HEK293 (cell line): ENCODE data around the gene TTC32.

Source experiments
- ELK4 ChIP-seq: IDR thresholded peaks from 2 replicates; pipeline ENCODE4 v1.6.1; 2011; ENCODE audit warnings: mild to moderate bottlenecking, low read depth, low read length, borderline replicate concordance
- GLI4 ChIP-seq: fragments of 450-650 bp; formaldehyde crosslinking; IDR thresholded peaks from 2 replicates; pipeline ENCODE4 v1.5.1; 2016; ENCODE audit warnings: missing biosample characterization, missing genetic modification characterization
- MZF1 ChIP-seq: fragments of 450-650 bp; formaldehyde crosslinking; IDR thresholded peaks from 2 replicates; pipeline ENCODE4 v1.5.1; 2017; ENCODE audit warnings: missing biosample characterization, missing genetic modification characterization, borderline replicate concordance
- RBAK ChIP-seq: fragments of 450-650 bp; formaldehyde crosslinking; IDR thresholded peaks from 2 replicates; pipeline ENCODE4 v1.5.1; 2016; ENCODE audit warnings: missing biosample characterization, missing genetic modification characterization
- SALL2 ChIP-seq: fragments of 450-650 bp; formaldehyde crosslinking; IDR thresholded peaks from 2 replicates; pipeline ENCODE4 v1.5.0; 2017; ENCODE audit warnings: missing biosample characterization, mild to moderate bottlenecking, missing genetic modification characterization, borderline replicate concordance
- SCRT1 ChIP-seq: fragments of 450-650 bp; formaldehyde crosslinking; IDR thresholded peaks from 2 replicates; pipeline ENCODE4 v1.5.1; 2016; ENCODE audit warnings: missing biosample characterization, missing genetic modification characterization, borderline replicate concordance
- ZBTB1 ChIP-seq: fragments of 450-650 bp; formaldehyde crosslinking; IDR thresholded peaks from 2 replicates; pipeline ENCODE4 v1.5.1; 2016; ENCODE audit warnings: missing biosample characterization, missing genetic modification characterization
- ZBTB10 ChIP-seq: fragments of 450-650 bp; formaldehyde crosslinking; IDR thresholded peaks from 2 replicates; pipeline ENCODE4 v1.5.1; 2016; ENCODE audit warnings: missing biosample characterization, missing genetic modification characterization
- ZBTB26 ChIP-seq: fragments of 450-650 bp; formaldehyde crosslinking; optimal IDR thresholded peaks from 2 replicates; pipeline ENCODE3; 2016; ENCODE audit warnings: missing biosample characterization, mild to moderate bottlenecking, missing genetic modification characterization
- ZBTB49 ChIP-seq: fragments of 450-650 bp; formaldehyde crosslinking; IDR thresholded peaks from 2 replicates; pipeline ENCODE4 v1.5.1; 2016; ENCODE audit warnings: missing biosample characterization, missing genetic modification characterization, low read depth
- ZNF19 ChIP-seq: fragments of 450-650 bp; formaldehyde crosslinking; IDR thresholded peaks from 2 replicates; pipeline ENCODE4; 2016; ENCODE audit warnings: missing biosample characterization, missing genetic modification characterization, low read depth
- ZNF280D ChIP-seq: fragments of 450-650 bp; formaldehyde crosslinking; IDR thresholded peaks from 2 replicates; pipeline ENCODE4 v1.5.1; 2016; ENCODE audit warnings: missing biosample characterization, missing genetic modification characterization
- ZNF324 ChIP-seq: fragments of 450-650 bp; formaldehyde crosslinking; IDR thresholded peaks from 2 replicates; pipeline ENCODE4 v1.5.1; 2016; ENCODE audit warnings: missing biosample characterization, missing genetic modification characterization
- ZNF335 ChIP-seq: fragments of 450-650 bp; formaldehyde crosslinking; conservative IDR thresholded peaks from 2 replicates; pipeline ENCODE4 v1.5.1; 2016; ENCODE audit warnings: missing biosample characterization, missing genetic modification characterization
- ZNF518A ChIP-seq: fragments of 450-650 bp; formaldehyde crosslinking; conservative IDR thresholded peaks from 2 replicates; pipeline ENCODE4 v1.5.1; 2016; ENCODE audit warnings: low read depth, missing biosample characterization, missing genetic modification characterization
- ZNF544 ChIP-seq: fragments of 450-650 bp; formaldehyde crosslinking; IDR thresholded peaks from 2 replicates; pipeline ENCODE4 v1.5.0; 2017; ENCODE audit warnings: missing biosample characterization, missing genetic modification characterization
- ZNF785 ChIP-seq: fragments of 450-650 bp; formaldehyde crosslinking; IDR thresholded peaks from 2 replicates; pipeline ENCODE4 v1.5.1; 2016; ENCODE audit warnings: missing biosample characterization, missing genetic modification characterization
- ZNF791 ChIP-seq: fragments of 450-650 bp; formaldehyde crosslinking; IDR thresholded peaks from 2 replicates; pipeline ENCODE4 v1.5.1; 2016; ENCODE audit warnings: missing biosample characterization, missing genetic modification characterization
- ZNF830 ChIP-seq: fragments of 450-650 bp; IDR thresholded peaks from 2 replicates; pipeline ENCODE4 v1.5.0; 2018; ENCODE audit warnings: missing biosample characterization, missing genetic modification characterization, low read depth, mild to moderate bottlenecking, moderate library complexity
- ZNF837 ChIP-seq: fragments of 450-650 bp; formaldehyde crosslinking; IDR thresholded peaks from 2 replicates; pipeline ENCODE4 v1.5.1; 2016; ENCODE audit warnings: missing biosample characterization, missing genetic modification characterization
- ZSCAN4 ChIP-seq: fragments of 450-650 bp; formaldehyde crosslinking; IDR thresholded peaks from 2 replicates; pipeline ENCODE4 v1.5.1; 2017; ENCODE audit warnings: missing biosample characterization, missing genetic modification characterization

Gene TTC32

GRCh38 chr2:19901442-19902215 lies at the start of gene TTC32 (continued):
- no peak for TF ChIP-seq GLI4 (tag by site-specific recombination)
- TF ChIP-seq SCRT1 (tag by site-specific recombination) = no peak
- TF ChIP-seq ZBTB1 (tag by site-specific recombination) = 0 out of 2 replicates have a peak, but pooled peaks have one; percentile 19
- TF ChIP-seq ZNF335 (tag by site-specific recombination) = peak; percentile 47; the same call in 1 of the 2 replicates
- peak; percentile 33; the same call in 1 of the 2 replicates for TF ChIP-seq ZSCAN4 (tag by site-specific recombination)
- TF ChIP-seq ZNF837 = no peak
- TF ChIP-seq ZNF518A (tag by site-specific recombination) = peak; percentile 52; the same call in 1 of the 2 replicates
- TF ChIP-seq ELK4 = no peak
- TF ChIP-seq MZF1 (tag by site-specific recombination) = peak; percentile 46; the same call in 1 of the 2 replicates
- no peak for TF ChIP-seq RBAK (tag by site-specific recombination)
- no peak for TF ChIP-seq ZNF544
- TF ChIP-seq ZNF830 (tag by site-specific recombination) = no peak
- no peak for TF ChIP-seq ZNF280D (tag by site-specific recombination)
- TF ChIP-seq ZBTB26 (tag by site-specific recombination) = peak; percentile 47
- no peak for TF ChIP-seq ZBTB49
- TF ChIP-seq SALL2 (tag by site-specific recombination) = no peak
- TF ChIP-seq ZBTB10 = 0 out of 2 replicates have a peak, but pooled peaks have one; percentile 27
- no peak for TF ChIP-seq ZNF785 (tag by site-specific recombination)
- TF ChIP-seq ZNF19 (tag by site-specific recombination) = no peak
- TF ChIP-seq ZNF791 (tag by site-specific recombination) = no peak
- TF ChIP-seq ZNF324 (tag by site-specific recombination) = 0 out of 2 replicates have a peak, but pooled peaks have one; percentile 24
